ENCODE data around the gene ARMH3. TPM values are rescaled to one million over a fixed set of nuclear protein-coding genes. Genes with fewer than 3 reads are reported as not detected.

ARMH3 gene
- total RNA-seq, 1 experiment from 2014 or later, result 9.7 TPM

DNA sequence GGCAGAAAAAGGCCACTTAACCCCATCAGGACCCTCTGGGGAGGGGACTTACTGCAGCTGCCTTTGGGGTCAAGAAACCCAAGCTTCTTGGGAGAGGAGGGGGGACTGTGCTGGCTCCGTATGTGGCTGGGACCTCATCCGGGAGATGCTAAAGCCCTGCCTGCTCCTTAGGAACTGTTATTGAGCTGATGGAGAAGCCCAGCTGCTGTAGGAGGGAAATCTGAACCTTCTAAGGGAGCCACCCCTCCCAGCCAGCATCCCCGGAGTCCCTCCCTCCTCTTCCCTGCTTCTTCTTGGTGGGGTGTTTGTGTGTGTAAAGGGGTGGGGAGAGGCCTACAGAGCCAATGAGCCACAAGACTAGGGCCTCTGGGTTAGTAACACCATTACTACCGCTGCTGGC, 220.6 kb downstream of the ARMH3 start:
- Histone ChIP-seq H3K4me3 (ENCODE audit: low read length) (no peak overlapping the region), H3K4me2 (ENCODE audit: low read length) (no peak overlapping the region), H3K27ac (ENCODE audit: low read length) (no peak overlapping the region), H3K4me1 (ENCODE audit: insufficient read depth, low read length) (peaks cover 20% of the 10 kb centered on the region), H3K9me3 (ENCODE audit: low read length) (no peaks in the 10 kb centered on the region), H3K79me2 (ENCODE audit: low read length) (no peaks in the 10 kb centered on the region), H3K27me3 (ENCODE audit: low read length) (no peaks in the 10 kb centered on the region), H2AFZ (ENCODE audit: low read length) (no peak overlapping the region), H4K20me1 (ENCODE audit: low read length) (no peaks in the 10 kb centered on the region), H3F3A (ENCODE audit: low read length, unreplicated experiment) (no peaks in the 10 kb centered on the region), H3K9ac (ENCODE audit: low read length) (no peak overlapping the region), H3K9me2 (replicated peaks; ENCODE audit: low read length) (no peaks in the 10 kb centered on the region), H3K36me3 (ENCODE audit: low read depth, low read length) (no peaks in the 10 kb centered on the region)
- intact Hi-C loops (cut with micrococcal nuclease), result no loop called here
- TF ChIP-seq EZH2phosphoT487 (IDR thresholded peaks at IDR 0.05; ENCODE audit: borderline replicate concordance, low read length) (no peak), EZH2 (IDR thresholded peaks at IDR 0.05; ENCODE audit: low read length, unreplicated experiment) (no peak)
- TF ChIP-seq, protein P1, sequence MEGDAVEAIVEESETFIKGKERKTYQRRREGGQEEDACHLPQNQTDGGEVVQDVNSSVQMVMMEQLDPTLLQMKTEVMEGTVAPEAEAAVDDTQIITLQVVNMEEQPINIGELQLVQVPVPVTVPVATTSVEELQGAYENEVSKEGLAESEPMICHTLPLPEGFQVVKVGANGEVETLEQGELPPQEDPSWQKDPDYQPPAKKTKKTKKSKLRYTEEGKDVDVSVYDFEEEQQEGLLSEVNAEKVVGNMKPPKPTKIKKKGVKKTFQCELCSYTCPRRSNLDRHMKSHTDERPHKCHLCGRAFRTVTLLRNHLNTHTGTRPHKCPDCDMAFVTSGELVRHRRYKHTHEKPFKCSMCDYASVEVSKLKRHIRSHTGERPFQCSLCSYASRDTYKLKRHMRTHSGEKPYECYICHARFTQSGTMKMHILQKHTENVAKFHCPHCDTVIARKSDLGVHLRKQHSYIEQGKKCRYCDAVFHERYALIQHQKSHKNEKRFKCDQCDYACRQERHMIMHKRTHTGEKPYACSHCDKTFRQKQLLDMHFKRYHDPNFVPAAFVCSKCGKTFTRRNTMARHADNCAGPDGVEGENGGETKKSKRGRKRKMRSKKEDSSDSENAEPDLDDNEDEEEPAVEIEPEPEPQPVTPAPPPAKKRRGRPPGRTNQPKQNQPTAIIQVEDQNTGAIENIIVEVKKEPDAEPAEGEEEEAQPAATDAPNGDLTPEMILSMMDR (conservative IDR thresholded peaks at IDR 0.05; ENCODE audit: low read depth, low read length), result no peak
- ATAC-seq (no peak), DNase-seq (no peak)
- CTCF ChIA-PET, result interaction anchor here (0.6 to 1.1 kb wide), 3 partner anchors 49 to 174 kb away, joined by 3 to 7 read pairs (median 7); no protein-coding TSS in a partner anchor
- POLR2A ChIA-PET (ENCODE audit: unreplicated experiment), result no interaction called here
- BruUV-seq (replicated peaks), result no TSS peak

DNA sequence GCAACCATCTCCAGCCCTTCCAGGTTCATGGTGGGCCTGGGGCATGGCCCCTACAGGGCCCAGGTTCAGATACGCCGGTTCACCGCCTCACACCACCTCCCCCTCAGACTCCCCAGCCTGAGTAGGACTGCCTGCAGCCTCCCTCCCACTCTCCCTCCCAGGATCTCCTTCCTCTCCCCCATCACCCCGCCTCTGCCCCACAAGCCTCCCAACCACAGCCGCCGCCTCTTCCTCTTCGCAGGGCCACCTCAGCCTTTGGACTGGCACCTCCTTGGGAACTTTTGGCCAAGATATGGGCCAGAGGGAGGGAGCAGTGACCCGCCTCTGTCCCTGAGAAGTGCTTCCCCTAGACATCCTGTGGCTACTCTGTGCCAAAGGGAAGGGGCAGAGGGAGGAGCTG, 221.6 kb downstream of the ARMH3 start:
- Histone ChIP-seq H3K27me3 (ENCODE audit: low read length) (no peaks in the 10 kb centered on the region), H2AFZ (ENCODE audit: low read length) (no peak overlapping the region), H3K36me3 (ENCODE audit: low read depth, low read length) (no peaks in the 10 kb centered on the region), H3K4me2 (ENCODE audit: low read length) (no peak overlapping the region), H3K9ac (ENCODE audit: low read length) (no peak overlapping the region), H3K79me2 (ENCODE audit: low read length) (no peaks in the 10 kb centered on the region), H3K4me1 (ENCODE audit: insufficient read depth, low read length) (peaks cover 22% of the 10 kb centered on the region), H3F3A (ENCODE audit: low read length, unreplicated experiment) (no peaks in the 10 kb centered on the region), H3K9me2 (replicated peaks; ENCODE audit: low read length) (no peaks in the 10 kb centered on the region), H3K4me3 (ENCODE audit: low read length) (no peak overlapping the region), H3K9me3 (ENCODE audit: low read length) (no peaks in the 10 kb centered on the region), H3K27ac (ENCODE audit: low read length) (no peak overlapping the region), H4K20me1 (ENCODE audit: low read length) (no peaks in the 10 kb centered on the region)
- DNase-seq (peak; percentile 39), ATAC-seq (peak; percentile 48)
- no TSS peak for BruUV-seq (replicated peaks)
- no peak for TF ChIP-seq EZH2phosphoT487 (IDR thresholded peaks at IDR 0.05; ENCODE audit: borderline replicate concordance, low read length)
- ChIA-PET POLR2A (ENCODE audit: unreplicated experiment) (no interaction called here), CTCF (interaction anchor here (0.7 kb wide), 1 partner anchor 13 kb away, joined by 3 read pairs; no protein-coding TSS in a partner anchor)
- intact Hi-C loops (cut with micrococcal nuclease), result no loop called here

- Histone ChIP-seq H4K20me1 (ENCODE audit: low read length) (no peaks in the 10 kb centered on the region), H3K27ac (ENCODE audit: low read length) (no peak overlapping the region), H3K4me1 (ENCODE audit: insufficient read depth, low read length) (peaks cover 22% of the 10 kb centered on the region), H3K36me3 (ENCODE audit: low read depth, low read length) (no peaks in the 10 kb centered on the region), H3K4me3 (ENCODE audit: low read length) (no peak overlapping the region), H3K79me2 (ENCODE audit: low read length) (no peaks in the 10 kb centered on the region), H3K4me2 (ENCODE audit: low read length) (no peak overlapping the region), H3K9me2 (replicated peaks; ENCODE audit: low read length) (no peaks in the 10 kb centered on the region), H2AFZ (ENCODE audit: low read length) (no peak overlapping the region), H3F3A (ENCODE audit: low read length, unreplicated experiment) (no peaks in the 10 kb centered on the region), H3K9ac (ENCODE audit: low read length) (no peak overlapping the region), H3K9me3 (ENCODE audit: low read length) (no peaks in the 10 kb centered on the region), H3K27me3 (ENCODE audit: low read length) (no peaks in the 10 kb centered on the region)
- DNase-seq (no peak), ATAC-seq (no peak)
- TF ChIP-seq, protein P1 (conservative IDR thresholded peaks at IDR 0.05; ENCODE audit: low read depth, low read length), result no peak
- TF ChIP-seq EZH2 (IDR thresholded peaks at IDR 0.05; ENCODE audit: low read length, unreplicated experiment) (no peak), EZH2phosphoT487 (IDR thresholded peaks at IDR 0.05; ENCODE audit: borderline replicate concordance, low read length) (no peak)
- intact Hi-C loops (cut with micrococcal nuclease), result no loop called here
- CTCF ChIA-PET, result no interaction called here
- POLR2A ChIA-PET (ENCODE audit: unreplicated experiment), result no interaction called here
- no TSS peak for BruUV-seq (replicated peaks)
Observed at GRCh38 chr10:101833466-101833865, 222.5 kb downstream of the ARMH3 start.

Data from PC-3 (cell line).